ENCODE measurements around the gene TTYH1.

- TF ChIP-seq, protein P1, sequence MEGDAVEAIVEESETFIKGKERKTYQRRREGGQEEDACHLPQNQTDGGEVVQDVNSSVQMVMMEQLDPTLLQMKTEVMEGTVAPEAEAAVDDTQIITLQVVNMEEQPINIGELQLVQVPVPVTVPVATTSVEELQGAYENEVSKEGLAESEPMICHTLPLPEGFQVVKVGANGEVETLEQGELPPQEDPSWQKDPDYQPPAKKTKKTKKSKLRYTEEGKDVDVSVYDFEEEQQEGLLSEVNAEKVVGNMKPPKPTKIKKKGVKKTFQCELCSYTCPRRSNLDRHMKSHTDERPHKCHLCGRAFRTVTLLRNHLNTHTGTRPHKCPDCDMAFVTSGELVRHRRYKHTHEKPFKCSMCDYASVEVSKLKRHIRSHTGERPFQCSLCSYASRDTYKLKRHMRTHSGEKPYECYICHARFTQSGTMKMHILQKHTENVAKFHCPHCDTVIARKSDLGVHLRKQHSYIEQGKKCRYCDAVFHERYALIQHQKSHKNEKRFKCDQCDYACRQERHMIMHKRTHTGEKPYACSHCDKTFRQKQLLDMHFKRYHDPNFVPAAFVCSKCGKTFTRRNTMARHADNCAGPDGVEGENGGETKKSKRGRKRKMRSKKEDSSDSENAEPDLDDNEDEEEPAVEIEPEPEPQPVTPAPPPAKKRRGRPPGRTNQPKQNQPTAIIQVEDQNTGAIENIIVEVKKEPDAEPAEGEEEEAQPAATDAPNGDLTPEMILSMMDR (conservative IDR thresholded peaks at IDR 0.05; ENCODE audit: low read length): no peak
- no peak for TF ChIP-seq EZH2phosphoT487 (IDR thresholded peaks at IDR 0.05; ENCODE audit: borderline replicate concordance)
Observed at GRCh38 chr19:54448774-54449700, 33.8 kb downstream of the TTYH1 start, which contains the start of gene LENG8.

Measured in Loucy (cell line).